OCI-LY1 (cell line): ENCODE measurements around the gene CREB3L4.

ENCODE experiments used
- H2AFZ ChIP-seq: fragments of 200-600 bp; sonication (generic), shearing (Covaris generic); 2 replicates; pipeline ENCODE4 v1.6.0; 2014; ENCODE audit warnings: antibody characterized with exemption, mild to moderate bottlenecking, low read length
- H3F3A ChIP-seq: fragments of 200-600 bp; sonication (generic), shearing (Covaris generic); 2 replicates; pipeline ENCODE4 v1.6.0; 2014; ENCODE audit warnings: mild to moderate bottlenecking, antibody characterized with exemption, low read length, moderate library complexity; ENCODE audit not compliant: insufficient read depth
- H3K27ac ChIP-seq: fragments of 200-600 bp; sonication (generic); 2 replicates; pipeline ENCODE4 v1.5.1; 2014; ENCODE audit warnings: low read length, mixed run types, mild to moderate bottlenecking, low read depth; ENCODE audit not compliant: poor library complexity, severe bottlenecking
- H3K27me3 ChIP-seq: fragments of 200-600 bp; sonication (generic); 2 replicates; pipeline ENCODE4 v1.6.0; 2014; ENCODE audit warnings: antibody characterized with exemption, mild to moderate bottlenecking, low read length, moderate library complexity; ENCODE audit not compliant: insufficient read depth
- H3K36me3 ChIP-seq: fragments of 200-600 bp; sonication (generic); 2 replicates; pipeline ENCODE4 v1.6.1; 2014; ENCODE audit warnings: mild to moderate bottlenecking, antibody characterized with exemption, low read length, moderate library complexity, mixed read lengths; ENCODE audit not compliant: insufficient read depth
- H3K4me1 ChIP-seq: fragments of 200-600 bp; sonication (generic); 2 replicates; pipeline ENCODE4 v1.5.1; 2014; ENCODE audit warnings: mild to moderate bottlenecking, low read length, moderate library complexity; ENCODE audit not compliant: insufficient read depth, severe bottlenecking
- H3K4me2 ChIP-seq: fragments of 200-600 bp; sonication (generic), shearing (Covaris generic); 2 replicates; pipeline ENCODE4 v1.6.1; 2014; ENCODE audit warnings: low read length
- H3K4me3 ChIP-seq: fragments of 200-600 bp; sonication (generic); 2 replicates; pipeline ENCODE4 v1.5.1; 2014; ENCODE audit warnings: low read length, low read depth, mild to moderate bottlenecking, mixed read lengths; ENCODE audit not compliant: poor library complexity, severe bottlenecking
- H3K79me2 ChIP-seq: fragments of 200-600 bp; shearing (Covaris generic); 2 replicates; pipeline ENCODE4 v1.6.1; 2016; ENCODE audit warnings: mixed run types, low read length, mixed read lengths; ENCODE audit not compliant: insufficient read depth
- H3K9ac ChIP-seq: fragments of 200-600 bp; sonication (generic), shearing (Covaris generic); 2 replicates; pipeline ENCODE4 v1.6.1; 2014; ENCODE audit warnings: mild to moderate bottlenecking, low read length, mixed read lengths
- H3K9me2 ChIP-seq: fragments of 200-600 bp; sonication (generic), shearing (Covaris generic); 2 replicates; pipeline ENCODE4 v1.6.1; 2014; ENCODE audit warnings: low read depth, mild to moderate bottlenecking, low read length, mixed read lengths
- H3K9me3 ChIP-seq: fragments of 200-600 bp; shearing (Covaris generic); 2 replicates; pipeline ENCODE4 v1.6.1; 2014; ENCODE audit warnings: low read length, mixed read lengths
- H4K20me1 ChIP-seq: fragments of 200-600 bp; sonication (generic), shearing (Covaris generic); 2 replicates; pipeline ENCODE4 v1.6.0; 2016; ENCODE audit warnings: mild to moderate bottlenecking, low read length; ENCODE audit not compliant: insufficient read depth
- EZH2 ChIP-seq: fragments of 200-600 bp; sonication (generic), shearing (Covaris generic); IDR thresholded peaks from 2 replicates; pipeline ENCODE4 v1.8.0; 2017; ENCODE audit warnings: borderline replicate concordance, mixed run types, mild to moderate bottlenecking, antibody characterized with exemption, low read length, moderate library complexity, mixed read lengths
- TF ChIP-seq, protein P1 (sequence below): fragments of 200-600 bp; sonication (generic), shearing (Covaris generic); IDR thresholded peaks from 2 replicates; pipeline ENCODE4 v1.5.1; 2017; ENCODE audit warnings: mild to moderate bottlenecking, antibody characterized with exemption, low read length, moderate library complexity, mixed read lengths

Gene CREB3L4

DNA sequence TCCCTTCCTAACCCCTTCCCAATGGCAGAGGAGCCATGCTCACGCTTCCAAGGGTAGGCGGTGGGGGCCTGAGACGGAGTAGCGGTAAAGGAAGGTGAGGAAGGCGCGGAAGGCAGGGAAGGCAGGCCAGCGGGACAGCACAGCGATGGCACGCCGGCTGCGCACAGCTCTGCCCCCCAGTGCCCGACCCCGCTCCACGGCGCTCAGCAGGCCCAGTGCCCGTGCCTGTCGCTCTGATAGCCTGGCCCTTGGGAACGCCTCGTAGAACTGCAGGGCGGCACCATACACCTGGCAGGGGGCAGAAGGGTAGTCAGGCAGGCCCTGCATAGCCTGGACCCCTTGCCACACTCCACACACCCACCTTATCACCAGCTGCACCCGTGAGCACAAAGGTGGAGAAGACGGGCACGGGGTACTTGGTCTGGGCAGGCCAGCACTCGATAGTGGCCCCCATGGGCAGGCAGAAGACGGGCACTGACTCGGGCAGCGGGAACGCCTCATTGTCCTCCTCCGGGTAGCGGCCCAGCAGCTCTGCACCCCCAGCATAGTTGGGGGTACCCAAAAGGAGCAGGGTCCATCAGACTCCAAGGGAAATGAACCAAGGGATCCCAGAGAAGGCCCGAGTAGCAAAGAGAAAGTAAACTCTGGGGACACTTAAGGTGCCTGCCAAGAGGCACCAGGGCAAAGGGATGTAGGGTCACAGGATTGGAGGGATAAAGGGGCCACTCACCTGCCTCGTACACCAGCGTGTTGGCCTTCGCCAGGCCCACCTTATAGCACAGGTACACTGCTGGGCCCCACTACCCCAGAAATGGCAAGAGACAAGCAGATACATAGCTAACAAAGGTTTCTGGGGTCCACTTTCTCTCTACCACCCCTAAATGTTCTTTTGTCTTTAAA is 25.6 kb upstream of the CREB3L4 start:
- no peak overlapping the region for H3K4me2 ChIP-seq
- no peaks in the 10 kb centered on the region for H3K9me2 ChIP-seq
- H3K9me3 ChIP-seq: no peaks in the 10 kb centered on the region
- no peak overlapping the region for H2AFZ ChIP-seq
- no peak overlapping the region for H3K27ac ChIP-seq
- peaks cover 7% of the 10 kb centered on the region; the same call in 1 of the 2 replicates for H3K79me2 ChIP-seq
- no peaks in the 10 kb centered on the region for H4K20me1 ChIP-seq
- peaks cover 61% of the 10 kb centered on the region for H3K36me3 ChIP-seq
- H3F3A ChIP-seq: peaks cover 2% of the 10 kb centered on the region; the same call in 1 of the 2 replicates
- H3K4me1 ChIP-seq: peaks cover 18% of the 10 kb centered on the region
- no peak overlapping the region for H3K4me3 ChIP-seq
- H3K9ac ChIP-seq: no peak overlapping the region
- H3K27me3 ChIP-seq: no peaks in the 10 kb centered on the region
- no peak for TF ChIP-seq EZH2
- TF ChIP-seq, protein P1, sequence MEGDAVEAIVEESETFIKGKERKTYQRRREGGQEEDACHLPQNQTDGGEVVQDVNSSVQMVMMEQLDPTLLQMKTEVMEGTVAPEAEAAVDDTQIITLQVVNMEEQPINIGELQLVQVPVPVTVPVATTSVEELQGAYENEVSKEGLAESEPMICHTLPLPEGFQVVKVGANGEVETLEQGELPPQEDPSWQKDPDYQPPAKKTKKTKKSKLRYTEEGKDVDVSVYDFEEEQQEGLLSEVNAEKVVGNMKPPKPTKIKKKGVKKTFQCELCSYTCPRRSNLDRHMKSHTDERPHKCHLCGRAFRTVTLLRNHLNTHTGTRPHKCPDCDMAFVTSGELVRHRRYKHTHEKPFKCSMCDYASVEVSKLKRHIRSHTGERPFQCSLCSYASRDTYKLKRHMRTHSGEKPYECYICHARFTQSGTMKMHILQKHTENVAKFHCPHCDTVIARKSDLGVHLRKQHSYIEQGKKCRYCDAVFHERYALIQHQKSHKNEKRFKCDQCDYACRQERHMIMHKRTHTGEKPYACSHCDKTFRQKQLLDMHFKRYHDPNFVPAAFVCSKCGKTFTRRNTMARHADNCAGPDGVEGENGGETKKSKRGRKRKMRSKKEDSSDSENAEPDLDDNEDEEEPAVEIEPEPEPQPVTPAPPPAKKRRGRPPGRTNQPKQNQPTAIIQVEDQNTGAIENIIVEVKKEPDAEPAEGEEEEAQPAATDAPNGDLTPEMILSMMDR: no peak

DNA sequence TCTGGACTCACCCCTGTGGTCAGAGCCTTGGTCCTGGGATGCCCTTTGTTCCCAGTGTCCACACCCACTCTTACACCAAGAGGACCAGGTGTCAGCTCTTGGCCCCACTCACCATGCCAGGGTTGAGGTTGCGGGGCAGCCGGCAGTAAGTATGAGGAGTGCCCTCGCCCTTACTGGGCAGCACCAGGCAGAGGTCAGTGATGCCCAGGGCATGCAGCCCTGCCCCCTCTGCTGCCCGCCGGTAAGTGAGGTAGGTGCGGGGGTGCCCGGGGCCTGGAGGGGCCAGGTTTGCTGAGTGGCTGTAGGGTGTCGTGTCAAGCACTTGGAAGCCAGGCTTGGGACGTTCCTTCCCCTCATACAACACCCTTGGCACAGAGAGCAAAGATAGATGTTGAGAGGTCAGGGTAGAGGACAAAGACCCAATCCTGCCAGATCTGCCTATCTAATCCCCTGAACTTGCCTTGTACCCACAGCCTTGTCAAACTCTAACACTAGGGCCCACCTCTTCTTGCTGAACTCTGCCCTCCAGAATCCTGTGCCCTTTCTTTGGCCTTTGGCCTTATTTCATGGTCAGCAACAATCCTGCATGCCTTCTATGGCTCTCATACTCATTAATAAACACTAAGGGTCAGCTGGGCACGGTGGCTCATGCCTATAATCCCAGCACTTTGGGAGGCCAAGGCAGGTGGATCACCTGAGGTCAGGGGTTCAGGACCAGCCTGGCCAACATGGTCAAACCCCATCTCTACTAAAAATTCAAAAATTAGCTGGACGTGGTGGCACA is 24.7 kb upstream of the CREB3L4 start:
- Histone ChIP-seq H3K27ac (no peak overlapping the region), H4K20me1 (no peaks in the 10 kb centered on the region), H3K4me2 (no peak overlapping the region), H3K4me1 (peaks cover 18% of the 10 kb centered on the region), H3K27me3 (no peaks in the 10 kb centered on the region), H3K4me3 (no peak overlapping the region), H3F3A (peaks cover 4% of the 10 kb centered on the region; the same call in 1 of the 2 replicates), H3K9me2 (no peaks in the 10 kb centered on the region), H3K36me3 (peaks cover 55% of the 10 kb centered on the region), H3K79me2 (peaks cover 7% of the 10 kb centered on the region; the same call in 1 of the 2 replicates), H2AFZ (no peak overlapping the region), H3K9ac (no peak overlapping the region), H3K9me3 (no peaks in the 10 kb centered on the region)
- no peak for TF ChIP-seq EZH2
- TF ChIP-seq, protein P1: no peak

DNA sequence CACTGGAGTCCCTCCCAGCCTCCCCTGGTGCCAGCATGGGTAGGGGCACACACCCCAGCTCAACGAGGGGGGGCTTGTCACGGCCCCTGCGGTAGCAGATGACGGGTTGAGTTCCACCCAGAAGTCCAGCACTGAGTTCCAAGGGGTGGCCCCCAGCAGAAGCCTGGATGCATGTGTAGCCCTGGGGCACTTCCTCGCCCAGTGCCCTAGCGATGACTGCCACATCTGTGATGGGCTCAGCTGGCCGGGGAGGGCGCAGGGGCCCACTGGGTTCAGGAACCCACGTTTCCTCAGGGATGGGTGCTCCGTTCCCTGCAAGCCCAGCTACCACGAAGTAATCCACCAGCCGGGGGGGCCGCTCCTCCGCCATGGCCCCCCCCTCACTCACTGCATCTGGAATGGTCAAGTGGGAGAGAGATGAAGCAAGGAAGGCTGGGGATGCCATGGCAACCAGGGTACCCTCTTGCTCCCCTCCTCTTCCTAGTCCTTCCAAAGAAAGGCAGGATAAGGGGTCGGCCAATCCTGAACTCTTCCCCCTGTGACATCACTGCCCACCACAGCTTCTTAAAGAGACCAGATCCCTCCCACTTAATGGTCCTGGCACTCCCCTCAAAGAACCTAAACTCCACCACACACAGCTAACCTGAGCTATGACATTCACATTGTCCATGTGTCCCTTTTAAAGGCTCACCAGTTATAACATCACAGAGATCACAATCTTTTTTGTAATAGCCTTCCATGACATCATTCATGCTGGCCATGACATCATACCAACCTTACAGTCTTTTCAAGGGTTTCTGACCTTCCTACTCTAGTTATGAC is 23.5 kb upstream of the CREB3L4 start:
- Histone ChIP-seq H3K36me3 (peaks cover 60% of the 10 kb centered on the region), H3K79me2 (peaks cover 7% of the 10 kb centered on the region; the same call in 1 of the 2 replicates), H3K9me2 (no peaks in the 10 kb centered on the region), H2AFZ (no peak overlapping the region), H3K4me1 (peaks cover 18% of the 10 kb centered on the region), H3K9ac (peak overlapping the region; percentile 96), H3K9me3 (no peaks in the 10 kb centered on the region), H4K20me1 (no peaks in the 10 kb centered on the region), H3K4me2 (peak overlapping the region; percentile 86), H3F3A (peaks cover 4% of the 10 kb centered on the region; the same call in 1 of the 2 replicates), H3K27ac (peak overlapping the region; percentile 89), H3K27me3 (no peaks in the 10 kb centered on the region), H3K4me3 (peak overlapping the region; percentile 82)
- no peak for TF ChIP-seq EZH2
- TF ChIP-seq, protein P1: no peak
